ENCODE results near the gene PHYKPL.

The PHYKPL gene

DNA sequence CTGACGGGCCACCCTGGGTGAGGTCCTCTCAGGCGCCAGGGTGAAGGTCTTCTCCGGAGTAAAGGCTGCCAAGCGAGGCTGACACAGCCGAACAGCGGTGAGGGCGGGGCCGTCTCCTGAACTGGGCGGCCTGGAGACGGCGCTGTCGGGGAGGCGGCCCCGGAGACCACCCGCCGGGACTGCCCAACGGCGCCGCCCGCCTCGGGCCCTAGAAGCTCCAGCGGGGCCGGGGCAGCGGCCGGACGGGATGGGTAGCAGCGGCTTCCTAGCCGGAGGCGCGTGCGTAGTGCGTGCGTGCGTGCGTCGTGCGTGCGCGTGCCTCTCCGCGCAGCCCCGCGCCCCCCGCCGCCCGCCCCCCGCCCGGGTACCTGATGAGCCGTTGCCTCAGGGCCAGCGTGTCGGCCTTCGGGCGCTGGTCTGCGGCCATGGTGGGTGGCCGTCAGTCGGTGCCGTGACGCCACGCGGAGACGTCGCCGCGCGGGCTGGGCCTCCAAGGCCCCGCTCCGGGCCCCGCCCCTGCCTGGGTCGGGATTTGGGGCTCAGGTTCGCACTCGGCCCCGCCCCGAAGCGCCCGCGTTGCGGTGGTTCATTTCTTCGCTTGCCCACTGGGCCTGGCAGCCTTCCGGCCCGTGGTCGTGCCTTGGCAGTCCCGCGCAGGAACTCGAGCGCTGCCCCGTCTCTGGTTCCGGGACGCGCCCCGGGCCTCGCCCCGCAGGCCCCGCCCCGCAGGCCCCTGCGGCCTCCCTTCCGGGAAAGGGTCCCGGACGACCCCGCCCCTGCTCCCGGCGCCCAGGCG lies at the start of gene PHYKPL:
Gene PHYKPL, minus strand, starts transcription at position 679 of the 796 bp plus-strand sequence. Its CDS starts 252 bp downstream, at position 427.
- Histone ChIP-seq H3F3A (ENCODE audit: insufficient read depth, low read length) (0 out of 2 replicates have a peak, but pooled peaks cover 3% of the 10 kb centered on the region), H2AFZ (ENCODE audit: low read length) (0 out of 2 replicates have a peak within 1 kb of the TSS, but pooled peaks have one; percentile 2)

GRCh38 chr5:178282391-178282790 lies 49.8 kb upstream of the PHYKPL start:
- Histone ChIP-seq H3K79me2 (ENCODE audit: insufficient read depth, low read length) (no peaks in the 10 kb centered on the region), H3F3A (ENCODE audit: insufficient read depth, low read length) (no peaks in the 10 kb centered on the region), H2AFZ (ENCODE audit: low read length) (no peak overlapping the region), H3K4me2 (ENCODE audit: low read length) (no peak overlapping the region), H3K4me3 (ENCODE audit: low read depth, low read length, poor library complexity, severe bottlenecking) (no peak overlapping the region), H4K20me1 (ENCODE audit: insufficient read depth, low read length) (no peaks in the 10 kb centered on the region), H3K9me2 (ENCODE audit: low read depth, low read length) (no peaks in the 10 kb centered on the region), H3K9me3 (ENCODE audit: low read length) (0 out of 2 replicates have a peak, but pooled peaks cover 5% of the 10 kb centered on the region), H3K36me3 (ENCODE audit: insufficient read depth, low read length) (no peaks in the 10 kb centered on the region; the same call in 1 of the 2 replicates), H3K4me1 (ENCODE audit: insufficient read depth, low read length, severe bottlenecking) (no peaks in the 10 kb centered on the region), H3K27ac (ENCODE audit: low read depth, low read length, poor library complexity, severe bottlenecking) (no peak overlapping the region), H3K9ac (ENCODE audit: low read length) (no peak overlapping the region), H3K27me3 (ENCODE audit: insufficient read depth, low read length) (peaks cover 8% of the 10 kb centered on the region; the same call in 1 of the 2 replicates)
- TF ChIP-seq, protein P1, sequence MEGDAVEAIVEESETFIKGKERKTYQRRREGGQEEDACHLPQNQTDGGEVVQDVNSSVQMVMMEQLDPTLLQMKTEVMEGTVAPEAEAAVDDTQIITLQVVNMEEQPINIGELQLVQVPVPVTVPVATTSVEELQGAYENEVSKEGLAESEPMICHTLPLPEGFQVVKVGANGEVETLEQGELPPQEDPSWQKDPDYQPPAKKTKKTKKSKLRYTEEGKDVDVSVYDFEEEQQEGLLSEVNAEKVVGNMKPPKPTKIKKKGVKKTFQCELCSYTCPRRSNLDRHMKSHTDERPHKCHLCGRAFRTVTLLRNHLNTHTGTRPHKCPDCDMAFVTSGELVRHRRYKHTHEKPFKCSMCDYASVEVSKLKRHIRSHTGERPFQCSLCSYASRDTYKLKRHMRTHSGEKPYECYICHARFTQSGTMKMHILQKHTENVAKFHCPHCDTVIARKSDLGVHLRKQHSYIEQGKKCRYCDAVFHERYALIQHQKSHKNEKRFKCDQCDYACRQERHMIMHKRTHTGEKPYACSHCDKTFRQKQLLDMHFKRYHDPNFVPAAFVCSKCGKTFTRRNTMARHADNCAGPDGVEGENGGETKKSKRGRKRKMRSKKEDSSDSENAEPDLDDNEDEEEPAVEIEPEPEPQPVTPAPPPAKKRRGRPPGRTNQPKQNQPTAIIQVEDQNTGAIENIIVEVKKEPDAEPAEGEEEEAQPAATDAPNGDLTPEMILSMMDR (IDR thresholded peaks at IDR 0.05; ENCODE audit: low read length) = no peak
- TF ChIP-seq EZH2 (IDR thresholded peaks at IDR 0.05; ENCODE audit: borderline replicate concordance, low read length) = no peak

More for the DNA sequence above, at the start of gene PHYKPL:
- H3K4me3 ChIP-seq (ENCODE audit: low read depth, low read length, poor library complexity, severe bottlenecking) = peak within 1 kb of the TSS; percentile 99
- H3K9me2 ChIP-seq (ENCODE audit: low read depth, low read length) = no peaks in the 10 kb centered on the region
- no peaks in the 10 kb centered on the region for H3K9me3 ChIP-seq (ENCODE audit: low read length)
- peak within 1 kb of the TSS; percentile 94 for H3K4me2 ChIP-seq (ENCODE audit: low read length)
- H4K20me1 ChIP-seq (ENCODE audit: insufficient read depth, low read length) = no peaks in the 10 kb centered on the region
- H3K4me1 ChIP-seq (ENCODE audit: insufficient read depth, low read length, severe bottlenecking) = peaks cover 20% of the 10 kb centered on the region
- H3K79me2 ChIP-seq (ENCODE audit: insufficient read depth, low read length) = peaks cover 7% of the 10 kb centered on the region
- no peak for TF ChIP-seq EZH2 (IDR thresholded peaks at IDR 0.05; ENCODE audit: borderline replicate concordance, low read length)
- TF ChIP-seq, protein P1 (IDR thresholded peaks at IDR 0.05; ENCODE audit: low read length) = peak; percentile 2; the same call in 1 of the 2 replicates
- peak within 1 kb of the TSS; percentile 37 for H3K27ac ChIP-seq (ENCODE audit: low read depth, low read length, poor library complexity, severe bottlenecking)
- no peaks in the 10 kb centered on the region for H3K27me3 ChIP-seq (ENCODE audit: insufficient read depth, low read length)
- peak within 1 kb of the TSS; percentile 99 for H3K9ac ChIP-seq (ENCODE audit: low read length)
- H3K36me3 ChIP-seq (ENCODE audit: insufficient read depth, low read length) = peaks cover 40% of the 10 kb centered on the region

DNA sequence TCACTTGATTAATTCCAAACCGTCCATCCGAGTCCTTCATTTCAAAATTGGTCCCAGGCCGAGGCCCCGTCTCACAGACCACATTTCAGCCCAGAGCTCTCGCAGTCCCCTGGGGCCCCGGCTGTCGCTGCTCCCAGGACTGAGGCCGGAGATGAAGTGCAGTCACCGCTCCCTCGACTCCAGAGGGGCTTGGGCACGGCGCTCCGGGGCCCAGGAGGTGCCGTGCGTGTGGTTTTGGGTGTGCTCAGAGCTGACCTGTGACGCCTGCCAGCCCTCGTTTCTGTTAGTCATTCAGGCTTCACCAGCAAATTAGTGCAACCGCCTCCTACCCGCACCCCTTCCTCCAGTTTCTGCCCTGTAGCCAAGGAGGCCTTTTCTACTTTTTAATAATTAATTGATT lies 48.7 kb upstream of the PHYKPL start:
- no peak for TF ChIP-seq EZH2 (IDR thresholded peaks at IDR 0.05; ENCODE audit: borderline replicate concordance, low read length)
- TF ChIP-seq, protein P1 (IDR thresholded peaks at IDR 0.05; ENCODE audit: low read length) = no peak
- no peak overlapping the region for H3K4me2 ChIP-seq (ENCODE audit: low read length)
- no peak overlapping the region for H2AFZ ChIP-seq (ENCODE audit: low read length)
- no peaks in the 10 kb centered on the region for H3K4me1 ChIP-seq (ENCODE audit: insufficient read depth, low read length, severe bottlenecking)
- no peaks in the 10 kb centered on the region; the same call in 1 of the 2 replicates for H3K36me3 ChIP-seq (ENCODE audit: insufficient read depth, low read length)
- 0 out of 2 replicates have a peak, but pooled peaks cover 5% of the 10 kb centered on the region for H3K9me3 ChIP-seq (ENCODE audit: low read length)
- H3K9ac ChIP-seq (ENCODE audit: low read length) = no peak overlapping the region
- peaks cover 8% of the 10 kb centered on the region; the same call in 1 of the 2 replicates for H3K27me3 ChIP-seq (ENCODE audit: insufficient read depth, low read length)
- H3K79me2 ChIP-seq (ENCODE audit: insufficient read depth, low read length) = no peaks in the 10 kb centered on the region
- H4K20me1 ChIP-seq (ENCODE audit: insufficient read depth, low read length) = no peaks in the 10 kb centered on the region
- no peak overlapping the region for H3K27ac ChIP-seq (ENCODE audit: low read depth, low read length, poor library complexity, severe bottlenecking)
- no peaks in the 10 kb centered on the region for H3F3A ChIP-seq (ENCODE audit: insufficient read depth, low read length)
- no peaks in the 10 kb centered on the region for H3K9me2 ChIP-seq (ENCODE audit: low read depth, low read length)
- H3K4me3 ChIP-seq (ENCODE audit: low read depth, low read length, poor library complexity, severe bottlenecking) = no peak overlapping the region
